GM12878 (cell line): ENCODE measurements around the gene BBS1. TPM values are rescaled to one million over a fixed set of nuclear protein-coding genes. Genes with fewer than 3 reads are reported as not detected.

Experiments used
- ATAC-seq: fragments of 200-7000 bp; cut with Tn5 transposase; 3 replicates; pipeline ENCODE4 v1.9.1; 2020; ENCODE audit warnings: mild to moderate bottlenecking, moderate library complexity
- BruUV-seq: library from RNA; stranded (reverse); fragments of 400-500 nt; replicated peaks from 2 replicates; lab custom pipeline; 2021; lab: Mats Ljungman, UMichigan
- CTCF ChIA-PET: fragments of 300-600 bp; sonication (Branson Sonifier 250); formaldehyde crosslinking; extraction: SDS; loops from one replicate; lab custom pipeline; 2021; ENCODE audit warnings: inconsistent platforms; lab: Yijun Ruan, JAX
- POLR2A ChIA-PET: fragments of 350-600 bp; formaldehyde crosslinking; extraction: SDS; loops from one replicate; lab custom pipeline; 2021; ENCODE audit warnings: inconsistent platforms; lab: Charles Lee
- RAD21 ChIA-PET: fragments of 300-600 bp; sonication (Branson Sonifier 250); formaldehyde crosslinking; loops from one replicate; lab custom pipeline; 2023; ENCODE audit warnings: antibody characterized with exemption; ENCODE audit not compliant: unreplicated experiment; lab: Charles Lee
- SMC1A ChIA-PET: fragments of 300-600 bp; sonication (Branson Sonifier 250); formaldehyde crosslinking; loops from one replicate; lab custom pipeline; 2023; ENCODE audit not compliant: unreplicated experiment, uncharacterized antibody; lab: Charles Lee
- DNase-seq: peaks from one replicate; pipeline ENCODE4 v3.0.0-alpha.2; 2011; ENCODE audit warnings: low read depth, low spot score
- FAIRE-seq: peaks from 3 replicates; lab custom pipeline; 2011; peaks lifted over from hg19 to GRCh38; lab: Jason Lieb, UNC
- H2AFZ ChIP-seq: 2 replicates; pipeline ENCODE4 v1.6.0; 2011; ENCODE audit warnings: low read depth, low read length, control low read depth; ENCODE audit not compliant: control insufficient read depth
- H3K27ac ChIP-seq: 2 replicates; pipeline ENCODE4 v1.5.1; 2011; ENCODE audit warnings: control low read depth; ENCODE audit not compliant: control insufficient read depth, insufficient read depth
- H3K27me3 ChIP-seq, 2 experiments: replicated peaks in 1 of 2; 2 replicates each; pipeline versions ENCODE4 v1.6.0 to v1.6.1; 2011; ENCODE audit warnings: low read length in 1 of 2; ENCODE audit not compliant: control insufficient read depth in 2 of 2, insufficient read depth in 2 of 2
- H3K36me3 ChIP-seq, 2 experiments: 2 replicates each; pipeline ENCODE4 v1.5.1; 2011; ENCODE audit warnings: low read length in 1 of 2; ENCODE audit not compliant: control insufficient read depth in 2 of 2, insufficient read depth in 2 of 2
- H3K4me1 ChIP-seq: 2 replicates; pipeline ENCODE4 v1.6.1; 2011; ENCODE audit warnings: mild to moderate bottlenecking, low read length, moderate library complexity, mixed read lengths; ENCODE audit not compliant: control insufficient read depth, insufficient read depth
- H3K4me2 ChIP-seq: 2 replicates; pipeline ENCODE4 v1.6.0; 2011; ENCODE audit warnings: control low read depth; ENCODE audit not compliant: control insufficient read depth, insufficient read depth
- H3K4me3 ChIP-seq: fragments of 200-600 bp; sonication (generic); 2 replicates; pipeline ENCODE4 v1.5.1; 2016
- H3K79me2 ChIP-seq: 2 replicates; pipeline ENCODE4 v1.6.0; 2011; ENCODE audit warnings: low read length; ENCODE audit not compliant: control insufficient read depth, insufficient read depth
- H3K9ac ChIP-seq: 2 replicates; pipeline ENCODE4 v1.8.0; 2011; ENCODE audit warnings: low read length, control low read depth, mixed read lengths; ENCODE audit not compliant: control insufficient read depth, insufficient read depth
- H3K9me3 ChIP-seq: replicated peaks from 3 replicates; pipeline ENCODE4 v1.5.1; 2011; ENCODE audit warnings: mild to moderate bottlenecking, low read length; ENCODE audit not compliant: control insufficient read depth, insufficient read depth
- H4K20me1 ChIP-seq: 2 replicates; pipeline ENCODE4 v1.6.0; 2011; ENCODE audit not compliant: control insufficient read depth, insufficient read depth
- DPF2 ChIP-seq: fragments of 450-650 bp; IDR thresholded peaks from 2 replicates; pipeline ENCODE4 v1.6.1; 2017; ENCODE audit warnings: mild to moderate bottlenecking
- ETV6 ChIP-seq, 2 experiments: fragments of 450-650 bp in 1 of 2; IDR thresholded peaks in 1 of 2; conservative IDR thresholded peaks in 1 of 2; 2 replicates each; pipeline ENCODE4 v1.6.1; 2014; ENCODE audit warnings: antibody characterized with exemption in 1 of 2, borderline replicate concordance in 1 of 2, low read depth in 1 of 2, mild to moderate bottlenecking in 1 of 2, moderate library complexity in 1 of 2
- HSF1 ChIP-seq: fragments of 150-350 bp; IDR thresholded peaks from 2 replicates; pipeline ENCODE4 v1.6.1; 2014; ENCODE audit warnings: mild to moderate bottlenecking, low read depth, low read length
- NRF1 ChIP-seq: conservative IDR thresholded peaks from 2 replicates; pipeline ENCODE4 v1.6.1; 2011; ENCODE audit warnings: mild to moderate bottlenecking, low read depth, low read length, improper control_type of control experiment
- SPI1 ChIP-seq: IDR thresholded peaks from 2 replicates; pipeline ENCODE4 v1.6.1; 2011; ENCODE audit warnings: low read depth, mild to moderate bottlenecking, low read length, moderate library complexity, borderline replicate concordance; ENCODE audit not compliant: insufficient read depth
- STAT3 ChIP-seq: IDR thresholded peaks from 2 replicates; pipeline ENCODE4 v1.6.1; 2011; ENCODE audit warnings: low read depth, low read length, improper control_type of control experiment
- TARDBP ChIP-seq: IDR thresholded peaks from 2 replicates; pipeline ENCODE4 v1.6.1; 2016; ENCODE audit warnings: borderline replicate concordance
- ZNF24 ChIP-seq: fragments of 450-650 bp; IDR thresholded peaks from 2 replicates; pipeline ENCODE4 v1.6.1; 2017; ENCODE audit warnings: antibody characterized with exemption, mild to moderate bottlenecking
- WGBS: methylation state at CpG from one replicate; pipeline ENCODE4 v1.1.6; 2016; ENCODE audit warnings: low lambda C conversion rate; ENCODE audit not compliant: insufficient replicate concordance, insufficient coverage; ENCODE audit errors: missing lambda C conversion rate; 5-methylcytosine and 5-hydroxymethylcytosine counted together
- in situ Hi-C: fragments of 300-500 bp; cut with MboI; formaldehyde crosslinking; loops from 9 replicates; pipeline ENCODE4 v1.14.3; 2018; ENCODE audit warnings: mixed read lengths
- intact Hi-C: fragments of 100-400 bp; cut with micrococcal nuclease; formaldehyde crosslinking; loops from one replicate; pipeline ENCODE4 v1.14.2; 2022; ENCODE audit not compliant: unreplicated experiment
- polyA plus RNA-seq, 11 experiments: library from polyadenylated mRNA; depleted of rRNA in 4 of 11; unstranded in 6 of 11; stranded (reverse) in 5 of 11; fragments of >200 nt; fragmentation: Nextera tagmentation in 4 of 11; fragmentation: Illumina TruSeq in 1 of 11; extraction: Ambion mirVana in 4 of 11; extraction: Trizol in 1 of 11; gene quantifications; 1 replicate in 1 of 11; 2 replicates in 10 of 11; pipeline versions ENCODE4 v1.2.1 to v1.2.3, GENCODE V29; 2011 to 2016; ENCODE audit warnings: inconsistent platforms in 2 of 11, missing spikeins in 2 of 11, low read depth in 1 of 11
- total RNA-seq, 4 experiments: library from RNA; depleted of rRNA in 3 of 4; stranded (reverse); fragments of >200 nt in 3 of 4; fragmentation: Illumina TruSeq in 1 of 4; extraction: Trizol in 1 of 4; gene quantifications; 2 replicates each; pipeline versions ENCODE4 v1.2.1 to v1.2.3, GENCODE V29; 2013 to 2021
- TF ChIP-seq, protein P1 (sequence below): fragments of 450-650 bp; IDR thresholded peaks from 2 replicates; pipeline ENCODE4 v1.6.1; 2016; ENCODE audit warnings: mild to moderate bottlenecking
- TF ChIP-seq, protein P2 (sequence below): IDR thresholded peaks from 2 replicates; pipeline ENCODE4 v1.6.1; 2012; ENCODE audit warnings: low read depth, low read length, improper control_type of control experiment

Gene BBS1
- total and polyA plus RNA-seq, 10 of the 15 experiments (the other 5 are each of a cell fraction or from before 2014, with no cell fraction given), result 2.5 to 14.7 (median 8.7) TPM

DNA sequence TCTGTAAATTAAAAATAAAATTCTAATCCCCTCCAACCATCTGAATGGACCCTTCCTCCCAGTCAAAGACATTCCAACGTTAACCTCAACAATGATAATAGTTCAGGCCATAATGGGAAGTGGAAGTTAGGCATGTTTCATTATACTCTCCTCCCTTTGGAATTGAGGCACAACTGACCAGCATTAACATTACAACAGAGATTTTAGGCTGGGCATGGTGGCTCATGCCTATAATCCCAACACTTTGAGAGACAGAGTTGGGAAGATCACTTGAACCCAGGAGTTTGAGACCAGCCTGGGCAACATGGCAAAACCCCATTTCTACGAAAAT is 60.4 kb downstream of the BBS1 start:
- no peak overlapping the region for H3K4me3 ChIP-seq
- H3K9ac ChIP-seq, result no peak overlapping the region
- ChIA-PET POLR2A (interaction anchor here (0.6 to 0.7 kb wide), 2 partner anchors 173 to 481 kb away, joined by 3 to 4 read pairs; no protein-coding TSS in a partner anchor), RAD21 (interaction anchor here (0.6 kb wide), 1 partner anchor 111 kb away, joined by 3 read pairs; no protein-coding TSS in a partner anchor), SMC1A (no interaction called here)
- no peak for ATAC-seq
- TF ChIP-seq, protein P1, sequence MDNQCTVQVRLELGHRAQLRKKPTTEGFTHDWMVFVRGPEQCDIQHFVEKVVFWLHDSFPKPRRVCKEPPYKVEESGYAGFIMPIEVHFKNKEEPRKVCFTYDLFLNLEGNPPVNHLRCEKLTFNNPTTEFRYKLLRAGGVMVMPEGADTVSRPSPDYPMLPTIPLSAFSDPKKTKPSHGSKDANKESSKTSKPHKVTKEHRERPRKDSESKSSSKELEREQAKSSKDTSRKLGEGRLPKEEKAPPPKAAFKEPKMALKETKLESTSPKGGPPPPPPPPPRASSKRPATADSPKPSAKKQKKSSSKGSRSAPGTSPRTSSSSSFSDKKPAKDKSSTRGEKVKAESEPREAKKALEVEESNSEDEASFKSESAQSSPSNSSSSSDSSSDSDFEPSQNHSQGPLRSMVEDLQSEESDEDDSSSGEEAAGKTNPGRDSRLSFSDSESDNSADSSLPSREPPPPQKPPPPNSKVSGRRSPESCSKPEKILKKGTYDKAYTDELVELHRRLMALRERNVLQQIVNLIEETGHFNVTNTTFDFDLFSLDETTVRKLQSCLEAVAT, result no peak
- TF ChIP-seq DPF2 (no peak), TARDBP (no peak), ETV6 (conservative IDR thresholded peaks at IDR 0.05 in 1 of 2, IDR thresholded peaks at IDR 0.05 in 1 of 2; ENCODE audit: borderline replicate concordance in 1 of 2, low read depth in 1 of 2) (no peak), ZNF24 (no peak), STAT3 (no peak), SPI1 (no peak), HSF1 (no peak), NRF1 (no peak)
- TF ChIP-seq, protein P2, sequence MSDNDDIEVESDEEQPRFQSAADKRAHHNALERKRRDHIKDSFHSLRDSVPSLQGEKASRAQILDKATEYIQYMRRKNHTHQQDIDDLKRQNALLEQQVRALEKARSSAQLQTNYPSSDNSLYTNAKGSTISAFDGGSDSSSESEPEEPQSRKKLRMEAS, result no peak
- TF ChIP-seq, all 136 proteins: peak for 0
- in situ Hi-C loops (no loop called here), intact Hi-C loops (loop anchor here (10.0 kb wide), 1 partner anchor 264 kb away; no protein-coding TSS in a partner anchor)
- WGBS, result 30% methylated on average over 2 of the region's 2 CpGs
- Histone ChIP-seq H3K4me1 (no peaks in the 10 kb centered on the region), H3K4me2 (no peak overlapping the region), H3K36me3 (no peaks in the 10 kb centered on the region), H3K27me3 (peaks cover 0 to 6% of the 10 kb centered on the region in 2 experiments; a peak in 3 of 4 replicates), H3K9me3 (no peaks in the 10 kb centered on the region), H3K79me2 (no peaks in the 10 kb centered on the region), H2AFZ (no peak overlapping the region), H4K20me1 (no peaks in the 10 kb centered on the region), H3K27ac (no peak overlapping the region)
- FAIRE-seq (no peak), DNase-seq (no peak)
- BruUV-seq, result no TSS peak
- CTCF ChIA-PET, result no interaction called here
